ENCODE measurements around the gene COQ8B.
"Not testable (repeated sequence)": the region's sequence is repeated elsewhere in the genome, so short reads cannot be mapped to it uniquely, and the experiment has no call there.

Gene COQ8B

GRCh38 chr19:40736661-40737060, 20.0 kb upstream of the COQ8B start:
- H3K27me3 Mint-ChIP-seq = no peaks in the 10 kb centered on the region
- DNase-seq (ENCODE audit: low spot score in 2 of 2) (no peak), ATAC-seq (ENCODE audit: low read depth) (no peak)
- peaks cover 35% of the 10 kb centered on the region for H3K36me3 Mint-ChIP-seq
- peaks cover 5% of the 10 kb centered on the region for H3K4me1 Mint-ChIP-seq
- H3K27ac Mint-ChIP-seq = no peak overlapping the region
- no peak overlapping the region for H3K4me3 Mint-ChIP-seq
- H3K9me3 Mint-ChIP-seq = no peaks in the 10 kb centered on the region

- H3K9me3 Mint-ChIP-seq = no peaks in the 10 kb centered on the region
- ATAC-seq (ENCODE audit: low read depth) = no peak
- DNase-seq (ENCODE audit: low spot score in 2 of 2) = no peak
Observed at GRCh38 chr19:40735013-40735771, 18.5 kb upstream of the COQ8B start.

GRCh38 chr19:40733149-40733548, 16.5 kb upstream of the COQ8B start:
- Mint-ChIP-seq H3K27me3 (no peaks in the 10 kb centered on the region), H3K4me1 (peaks cover 4% of the 10 kb centered on the region), H3K27ac (no peak overlapping the region), H3K9me3 (no peaks in the 10 kb centered on the region), H3K36me3 (peaks cover 35% of the 10 kb centered on the region), H3K4me3 (no peak overlapping the region)
- ATAC-seq (ENCODE audit: low read depth) (no peak), DNase-seq (ENCODE audit: low spot score in 2 of 2) (no peak)

More at GRCh38 chr19:40735013-40735771, 18.5 kb upstream of the COQ8B start:
- Mint-ChIP-seq H3K27ac (no peak overlapping the region), H3K4me3 (no peak overlapping the region), H3K4me1 (peaks cover 4% of the 10 kb centered on the region), H3K36me3 (peaks cover 42% of the 10 kb centered on the region), H3K27me3 (no peaks in the 10 kb centered on the region)

GRCh38 chr19:40732304-40732703, 15.6 kb upstream of the COQ8B start:
- H3K9me3 Mint-ChIP-seq; ATAC-seq (ENCODE audit: low read depth); H3K27me3 Mint-ChIP-seq; DNase-seq (ENCODE audit: low spot score in 2 of 2); H3K4me1 Mint-ChIP-seq; H3K4me3 Mint-ChIP-seq; H3K27ac Mint-ChIP-seq: not testable (repeated sequence)
- H3K36me3 Mint-ChIP-seq = peaks cover 35% of the 10 kb centered on the region

GRCh38 chr19:40730065-40730464, 13.4 kb upstream of the COQ8B start:
- DNase-seq (ENCODE audit: low spot score in 2 of 2); H3K4me1 Mint-ChIP-seq; ATAC-seq (ENCODE audit: low read depth); H3K27ac Mint-ChIP-seq; H3K27me3 Mint-ChIP-seq; H3K4me3 Mint-ChIP-seq; H3K9me3 Mint-ChIP-seq: not testable (repeated sequence)
- H3K36me3 Mint-ChIP-seq = peaks cover 32% of the 10 kb centered on the region

GRCh38 chr19:40726279-40726678, 9.6 kb upstream of the COQ8B start:
- no peaks in the 10 kb centered on the region for H3K9me3 Mint-ChIP-seq
- DNase-seq (ENCODE audit: low spot score in 2 of 2) = no peak
- H3K4me1 Mint-ChIP-seq = peaks cover 13% of the 10 kb centered on the region
- H3K4me3 Mint-ChIP-seq = no peak overlapping the region
- H3K36me3 Mint-ChIP-seq = peaks cover 22% of the 10 kb centered on the region
- no peaks in the 10 kb centered on the region for H3K27me3 Mint-ChIP-seq
- no peak overlapping the region for H3K27ac Mint-ChIP-seq
- ATAC-seq (ENCODE audit: low read depth) = no peak

- H3K27ac Mint-ChIP-seq = no peak overlapping the region
- H3K36me3 Mint-ChIP-seq = peaks cover 24% of the 10 kb centered on the region
- no peak for ATAC-seq (ENCODE audit: low read depth)
Observed at GRCh38 chr19:40724855-40725254, 8.2 kb upstream of the COQ8B start.

GRCh38 chr19:40724315-40724714, 7.6 kb upstream of the COQ8B start:
- DNase-seq (ENCODE audit: low spot score in 2 of 2) (no peak), ATAC-seq (ENCODE audit: low read depth) (no peak)
- Mint-ChIP-seq H3K9me3 (no peaks in the 10 kb centered on the region), H3K4me1 (peaks cover 20% of the 10 kb centered on the region), H3K27ac (no peak overlapping the region), H3K4me3 (no peak overlapping the region), H3K36me3 (peaks cover 24% of the 10 kb centered on the region), H3K27me3 (no peaks in the 10 kb centered on the region)

More at GRCh38 chr19:40724855-40725254, 8.2 kb upstream of the COQ8B start:
- peaks cover 20% of the 10 kb centered on the region for H3K4me1 Mint-ChIP-seq
- DNase-seq (ENCODE audit: low spot score in 2 of 2) = no peak
- H3K9me3 Mint-ChIP-seq = no peaks in the 10 kb centered on the region
- no peaks in the 10 kb centered on the region for H3K27me3 Mint-ChIP-seq
- H3K4me3 Mint-ChIP-seq = no peak overlapping the region

GRCh38 chr19:40723661-40724254, 7.1 kb upstream of the COQ8B start:
- Mint-ChIP-seq H3K4me3 (no peak overlapping the region), H3K36me3 (peaks cover 24% of the 10 kb centered on the region), H3K27ac (no peak overlapping the region), H3K9me3 (no peaks in the 10 kb centered on the region), H3K27me3 (no peaks in the 10 kb centered on the region), H3K4me1 (peaks cover 24% of the 10 kb centered on the region)
- ATAC-seq (ENCODE audit: low read depth) (no peak), DNase-seq (ENCODE audit: low spot score in 2 of 2) (no peak)

GRCh38 chr19:40721936-40722661, 5.4 kb upstream of the COQ8B start:
- Mint-ChIP-seq H3K36me3 (peaks cover 20% of the 10 kb centered on the region), H3K9me3 (no peaks in the 10 kb centered on the region), H3K4me3 (no peak overlapping the region), H3K27me3 (no peaks in the 10 kb centered on the region), H3K27ac (no peak overlapping the region), H3K4me1 (peaks cover 32% of the 10 kb centered on the region)
- ATAC-seq (ENCODE audit: low read depth) = no peak
- no peak for DNase-seq (ENCODE audit: low spot score in 2 of 2)

- H3K9me3 Mint-ChIP-seq = no peaks in the 10 kb centered on the region
- no peaks in the 10 kb centered on the region for H3K27me3 Mint-ChIP-seq
- ATAC-seq (ENCODE audit: low read depth) (no peak), DNase-seq (ENCODE audit: low spot score in 2 of 2) (no peak)
- H3K27ac Mint-ChIP-seq = peak overlapping the region; percentile 8
- peak overlapping the region; percentile 58 for H3K4me3 Mint-ChIP-seq
- peaks cover 33% of the 10 kb centered on the region for H3K4me1 Mint-ChIP-seq
- H3K36me3 Mint-ChIP-seq = peaks cover 20% of the 10 kb centered on the region
Observed at GRCh38 chr19:40721140-40721486, 4.4 kb upstream of the COQ8B start.

- Mint-ChIP-seq H3K36me3 (peaks cover 16% of the 10 kb centered on the region), H3K9me3 (no peaks in the 10 kb centered on the region), H3K4me3 (peak overlapping the region; percentile 89), H3K27me3 (no peaks in the 10 kb centered on the region), H3K27ac (peak overlapping the region; percentile 89), H3K4me1 (peaks cover 45% of the 10 kb centered on the region)
- DNase-seq (ENCODE audit: low spot score in 2 of 2) (no peak), ATAC-seq (ENCODE audit: low read depth) (no peak)
Observed at GRCh38 chr19:40719414-40719894, 2.8 kb upstream of the COQ8B start.

GRCh38 chr19:40718774-40719391, 2.2 kb upstream of the COQ8B start:
- peak in 1 of 2 donors; percentile 22 for DNase-seq (ENCODE audit: low spot score in 2 of 2)
- Mint-ChIP-seq H3K4me1 (peaks cover 47% of the 10 kb centered on the region), H3K9me3 (no peaks in the 10 kb centered on the region), H3K27me3 (no peaks in the 10 kb centered on the region), H3K4me3 (peak overlapping the region; percentile 89), H3K27ac (peak overlapping the region; percentile 89), H3K36me3 (peaks cover 16% of the 10 kb centered on the region)
- ATAC-seq (ENCODE audit: low read depth) = no peak
